K562 (cell line): ENCODE measurements around the gene NTNG1. TPM values are rescaled to one million over a fixed set of nuclear protein-coding genes. Genes with fewer than 3 reads are reported as not detected.

Experiments
- ATAC-seq: fragments of 200-7000 bp; cut with Tn5 transposase; 3 replicates; pipeline ENCODE4 v1.9.1; 2020; ENCODE audit warnings: moderate library complexity
- BruUV-seq: library from RNA; stranded (reverse); fragments of 400-500 nt; replicated peaks from 2 replicates; lab custom pipeline; 2021; lab: Mats Ljungman, UMichigan
- CTCF ChIA-PET: fragments of 300-600 bp; formaldehyde crosslinking; extraction: SDS; loops from one replicate; lab custom pipeline; 2021; ENCODE audit warnings: low intra/inter-chr PET ratio; lab: Yijun Ruan, JAX
- POLR2A ChIA-PET: fragments of 300-600, 350-650 bp; sonication (Branson Sonifier 250); formaldehyde crosslinking; extraction: SDS; loops from one replicate; lab custom pipeline; 2021; ENCODE audit warnings: antibody characterized with exemption, inconsistent platforms; lab: Yijun Ruan, JAX
- DNase-seq, 4 experiments: peaks; one replicate each; pipeline versions ENCODE4 v3.0.0 to v3.0.0-alpha.2; 2011 to 2018; ENCODE audit warnings: low spot score in 3 of 4, mixed read lengths in 3 of 4; ENCODE audit errors: extremely low read depth in 1 of 4
- FAIRE-seq: peaks from 2 replicates; lab custom pipeline; 2011; peaks lifted over from hg19 to GRCh38; lab: Jason Lieb, UNC
- H2AFZ ChIP-seq: 2 replicates; pipeline ENCODE4 v1.6.0; 2011; ENCODE audit warnings: low read depth, low read length, control low read depth, inconsistent platforms
- H3K27ac ChIP-seq: fragments of 200-600 bp; 3 replicates; pipeline ENCODE4 v1.8.0; 2011; ENCODE audit warnings: low read depth, mild to moderate bottlenecking, control low read depth, inconsistent platforms, low read length, moderate library complexity, mixed read lengths; ENCODE audit errors: extremely low read depth
- H3K27me3 ChIP-seq, 2 experiments: fragments of 300-600 bp in 1 of 2; 2 replicates in 1 of 2; 3 replicates in 1 of 2; pipeline versions ENCODE4 v1.6.0 to v1.8.0; 2011; ENCODE audit warnings: inconsistent platforms in 2 of 2, low read length in 2 of 2, mild to moderate bottlenecking in 1 of 2, mixed read lengths in 1 of 2, moderate library complexity in 1 of 2; ENCODE audit not compliant: control insufficient read depth in 2 of 2, insufficient read depth in 2 of 2
- H3K36me3 ChIP-seq: fragments of 300-600 bp; 3 replicates; pipeline ENCODE4 v1.8.0; 2011; ENCODE audit warnings: mild to moderate bottlenecking, low read length, inconsistent platforms; ENCODE audit not compliant: control insufficient read depth, insufficient read depth
- H3K4me1 ChIP-seq, 2 experiments: fragments of 200-600 bp in 1 of 2; replicated peaks in 1 of 2; 2 replicates in 1 of 2; 3 replicates in 1 of 2; pipeline versions ENCODE4 v1.5.1 to v1.8.0; 2011; ENCODE audit warnings: inconsistent platforms in 2 of 2, low read length in 2 of 2, mild to moderate bottlenecking in 1 of 2, mixed read lengths in 1 of 2, moderate library complexity in 1 of 2; ENCODE audit not compliant: control insufficient read depth in 2 of 2, insufficient read depth in 2 of 2
- H3K4me2 ChIP-seq: 2 replicates; pipeline ENCODE4 v1.6.1; 2011; ENCODE audit warnings: low read length, control low read depth, inconsistent platforms, mixed read lengths; ENCODE audit not compliant: insufficient read depth
- H3K4me3 ChIP-seq: fragments of 200-600 bp; sonication (generic), shearing (Covaris generic); 2 replicates; pipeline ENCODE4 v1.5.1; 2016; ENCODE audit warnings: control low read depth, inconsistent platforms
- H3K79me2 ChIP-seq: fragments of 200-600 bp; 3 replicates; pipeline ENCODE4 v1.8.0; 2011; ENCODE audit warnings: low read length, inconsistent platforms; ENCODE audit not compliant: control insufficient read depth, insufficient read depth
- H3K9ac ChIP-seq, 2 experiments: 2 replicates each; pipeline versions ENCODE4 v1.6.0 to v1.6.1; 2011; ENCODE audit warnings: low read depth in 2 of 2, low read length in 2 of 2, control low read depth in 1 of 2, inconsistent platforms in 1 of 2, mild to moderate bottlenecking in 1 of 2, mixed read lengths in 1 of 2; ENCODE audit not compliant: insufficient read depth in 1 of 2
- H3K9me1 ChIP-seq: one replicate; pipeline ENCODE4 v1.6.0; 2011; ENCODE audit warnings: inconsistent platforms, mild to moderate bottlenecking, low read length, moderate library complexity; ENCODE audit not compliant: control insufficient read depth, insufficient read depth
- H3K9me3 ChIP-seq: replicated peaks from 2 replicates; pipeline ENCODE4 v1.5.1; 2011; ENCODE audit warnings: low read depth, low read length, inconsistent platforms; ENCODE audit not compliant: control insufficient read depth, insufficient read depth
- H4K20me1 ChIP-seq: replicated peaks from 2 replicates; pipeline ENCODE4 v1.6.1; 2011; ENCODE audit warnings: low read length, inconsistent platforms, mixed read lengths; ENCODE audit not compliant: control insufficient read depth, insufficient read depth
- CEBPB ChIP-seq: fragments of 450-650 bp; IDR thresholded peaks from 2 replicates; pipeline ENCODE4 v1.6.1; 2016; ENCODE audit warnings: missing genetic modification characterization, missing compliant biosample characterization
- CREB3 ChIP-seq: fragments of 450-650 bp; conservative IDR thresholded peaks from 2 replicates; pipeline ENCODE4 v1.6.1; 2016; ENCODE audit warnings: missing genetic modification characterization, low read depth, mild to moderate bottlenecking, missing compliant biosample characterization, moderate library complexity
- CREB5 ChIP-seq: fragments of 250-450 bp; sonication (Bioruptor Pico); IDR thresholded peaks from 2 replicates; pipeline ENCODE4 v1.5.0; 2020; ENCODE audit warnings: mild to moderate bottlenecking
- FOXJ2 ChIP-seq: fragments of 200-800 bp; sonication (Bioruptor generic); IDR thresholded peaks from 2 replicates; pipeline ENCODE4 v1.6.1; 2016; ENCODE audit warnings: missing genetic modification characterization, missing compliant biosample characterization
- HDAC2 ChIP-seq: fragments of 450-650 bp; IDR thresholded peaks from 2 replicates; pipeline ENCODE4 v1.6.1; 2016; ENCODE audit warnings: mild to moderate bottlenecking
- MTF1 ChIP-seq: fragments of 250-450 bp; sonication (Bioruptor Pico); IDR thresholded peaks from 2 replicates; pipeline ENCODE4 v1.9.0; 2021; ENCODE audit warnings: moderate library complexity, mild to moderate bottlenecking, inconsistent platforms, borderline replicate concordance
- NFIC ChIP-seq: fragments of 450-650 bp; IDR thresholded peaks from 2 replicates; pipeline ENCODE4 v1.6.1; 2017; ENCODE audit warnings: mild to moderate bottlenecking, inconsistent platforms
- NR2F6 ChIP-seq: fragments of 450-650 bp; formaldehyde crosslinking; IDR thresholded peaks from 2 replicates; pipeline ENCODE4 v1.4.0; 2020; ENCODE audit warnings: mild to moderate bottlenecking
- SNRNP70 ChIP-seq: fragments of 200-400 bp; formaldehyde crosslinking; optimal IDR thresholded peaks from 2 replicates; pipeline ENCODE3; 2017; ENCODE audit warnings: low read depth, low read length
- STAT6 ChIP-seq: sonication (generic); formaldehyde crosslinking; IDR thresholded peaks from 2 replicates; pipeline ENCODE4 v1.8.1; 2023; ENCODE audit warnings: mild to moderate bottlenecking, missing genetic modification reagents
- TAL1 ChIP-seq: fragments of 450-650 bp; IDR thresholded peaks from 2 replicates; pipeline ENCODE4 v1.6.1; 2016; ENCODE audit warnings: mild to moderate bottlenecking
- ZBTB49 ChIP-seq: sonication (generic); formaldehyde crosslinking; IDR thresholded peaks from 2 replicates; pipeline ENCODE4 v1.8.0; 2022; ENCODE audit warnings: missing genetic modification reagents, mild to moderate bottlenecking, borderline replicate concordance
- ZC3H8 ChIP-seq: fragments of 450-650 bp; IDR thresholded peaks from 2 replicates; pipeline ENCODE4 v1.6.1; 2017
- ZNF197 ChIP-seq: fragments of 200-800 bp; sonication (Bioruptor generic); IDR thresholded peaks from 2 replicates; pipeline ENCODE4 v1.6.1; 2016; ENCODE audit warnings: low read depth, missing genetic modification characterization, missing compliant biosample characterization
- WGBS: fragments of 100-300 bp; shearing (Covaris generic); methylation state at CpG from one replicate; pipeline ENCODE4 v1.1.6; 2016; ENCODE audit warnings: low coverage, mixed read lengths; ENCODE audit not compliant: insufficient coverage; ENCODE audit errors: missing lambda C conversion rate; 5-methylcytosine and 5-hydroxymethylcytosine counted together
- in situ Hi-C: fragments of 300-500 bp; cut with MboI; formaldehyde crosslinking; loops from 4 replicates; pipeline ENCODE4 v1.15.0; 2018; ENCODE audit warnings: inconsistent platforms, mixed read lengths
- intact Hi-C: fragments of 100-400 bp; cut with micrococcal nuclease; formaldehyde crosslinking; loops from 2 replicates; pipeline ENCODE4 v1.14.2; 2022
- polyA plus RNA-seq, 8 experiments: library from polyadenylated mRNA; depleted of rRNA in 4 of 8; stranded (reverse) in 5 of 8; unstranded in 3 of 8; fragments of >200 nt; fragmentation: Nextera tagmentation in 2 of 8; fragmentation: Illumina TruSeq in 1 of 8; extraction: Ambion mirVana in 2 of 8; extraction: Trizol in 1 of 8; gene quantifications; 2 replicates each; pipeline versions ENCODE4 v1.2.1 to v1.2.3, GENCODE V29; 2011 to 2014; ENCODE audit warnings: inconsistent platforms in 1 of 8, missing spikeins in 1 of 8
- total RNA-seq, 7 experiments: library from RNA; depleted of rRNA in 6 of 7; stranded (reverse); fragments of >200 nt in 6 of 7; fragmentation: Illumina TruSeq in 2 of 7; extraction: Trizol in 2 of 7; gene quantifications; 2 replicates each; pipeline versions ENCODE4 v1.2.1 to v1.2.3, GENCODE V29; 2011 to 2021; ENCODE audit warnings: low replicate concordance in 1 of 7

The NTNG1 gene
- total and polyA plus RNA-seq, 9 of the 15 experiments (the other 6 are each of a cell fraction or from before 2014, with no cell fraction given) = not detected

- TF ChIP-seq CREB5 (no peak), SNRNP70 (no peak), FOXJ2 (no peak), ZC3H8 (no peak), STAT6 (CRISPR knock-in tag) (no peak), NFIC (no peak)
Measured at GRCh38 chr1:107499139-107499744, 358.4 kb downstream of the NTNG1 start (continued).

GRCh38 chr1:107501081-107501605 lies 360.3 kb downstream of the NTNG1 start:
- WGBS = 0% methylated on average over 6 of the region's 6 CpGs
- Histone ChIP-seq H3K9me1 (no peaks in the 10 kb centered on the region), H3K27ac (no peak overlapping the region), H3K4me1 (no peaks in the 10 kb centered on the region), H3K9ac (no peak overlapping the region), H3K4me2 (no peak overlapping the region), H3K4me3 (no peak overlapping the region), H3K9me3 (0 out of 2 replicates have a peak, but pooled peaks cover 1% of the 10 kb centered on the region), H3K27me3 (no peaks in the 10 kb centered on the region), H3K79me2 (no peaks in the 10 kb centered on the region), H2AFZ (no peak overlapping the region), H3K36me3 (no peaks in the 10 kb centered on the region), H4K20me1 (no peaks in the 10 kb centered on the region)
- BruUV-seq = no TSS peak
- CTCF ChIA-PET = no interaction called here
- intact Hi-C loops (no loop called here), in situ Hi-C loops (no loop called here)
- no peak for ATAC-seq
- DNase-seq = no peak
- POLR2A ChIA-PET = no interaction called here
- FAIRE-seq = no peak
- TF ChIP-seq NR2F6 (CRISPR knock-in tag) = no peak
- TF ChIP-seq ZBTB49 (CRISPR knock-in tag) = no peak
- no peak for TF ChIP-seq MTF1 (CRISPR knock-in tag)
- TF ChIP-seq TAL1 = no peak
- no peak for TF ChIP-seq HDAC2
- no peak for TF ChIP-seq CEBPB (tag)
- no peak for TF ChIP-seq ZNF197 (CRISPR knock-in tag)
- TF ChIP-seq CREB3 (tag) = no peak
